Hematopoietic multipotent progenitor cell treated with erythropoietin and hydrocortisone succinate and interleukin-3 and kit ligand, for 6 days (in vitro differentiated cells): ENCODE measurements around the gene TP53BP2.
"Not testable (repeated sequence)": the region's sequence is repeated elsewhere in the genome, so short reads cannot be mapped to it uniquely, and the experiment has no call there.

ENCODE experiments used
- DNase-seq: peaks from one replicate; pipeline ENCODE4 v3.0.0-alpha.2; 2015

Gene TP53BP2

DNA sequence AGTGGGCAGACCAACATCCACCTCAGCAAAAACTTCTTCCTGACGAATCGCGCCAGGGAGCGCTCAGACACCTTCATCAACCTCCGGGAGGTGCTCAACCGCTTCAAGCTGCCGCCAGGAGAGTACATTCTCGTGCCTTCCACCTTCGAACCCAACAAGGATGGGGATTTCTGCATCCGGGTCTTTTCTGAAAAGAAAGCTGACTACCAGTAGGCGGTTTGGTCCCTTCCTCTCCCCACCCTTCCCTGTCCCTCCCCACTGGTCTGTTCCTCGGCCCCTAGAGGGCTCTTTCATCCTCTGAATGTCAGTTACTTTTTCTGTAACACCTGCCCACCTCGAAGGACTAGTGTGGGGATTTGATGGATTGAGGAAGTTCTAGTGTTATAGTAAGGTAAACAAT lies 86.5 kb downstream of the TP53BP2 start:
- DNase-seq = no peak

DNA sequence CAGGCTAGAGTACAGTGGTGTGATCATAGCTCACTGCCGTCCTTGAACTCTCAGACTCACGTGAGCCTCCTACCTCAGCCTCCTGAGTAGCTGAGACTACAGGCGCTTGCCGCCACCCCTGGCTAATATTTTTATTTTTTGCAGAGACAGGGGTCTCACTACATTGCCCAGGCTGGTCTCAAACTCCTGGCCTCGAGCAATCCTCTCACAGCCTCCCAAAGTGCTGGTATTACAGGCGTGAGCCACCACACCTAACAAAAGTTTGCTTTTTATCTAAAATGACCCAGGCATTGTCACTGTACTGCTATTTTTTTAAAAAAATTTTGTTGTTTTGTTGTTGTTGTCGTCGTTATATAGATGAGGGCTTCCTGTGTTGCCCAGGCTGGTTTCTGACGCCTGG lies 87.0 kb downstream of the TP53BP2 start:
- DNase-seq = no peak

- no peak for DNase-seq
Observed at GRCh38 chr1:223756806-223757700, 88.7 kb downstream of the TP53BP2 start.

DNA sequence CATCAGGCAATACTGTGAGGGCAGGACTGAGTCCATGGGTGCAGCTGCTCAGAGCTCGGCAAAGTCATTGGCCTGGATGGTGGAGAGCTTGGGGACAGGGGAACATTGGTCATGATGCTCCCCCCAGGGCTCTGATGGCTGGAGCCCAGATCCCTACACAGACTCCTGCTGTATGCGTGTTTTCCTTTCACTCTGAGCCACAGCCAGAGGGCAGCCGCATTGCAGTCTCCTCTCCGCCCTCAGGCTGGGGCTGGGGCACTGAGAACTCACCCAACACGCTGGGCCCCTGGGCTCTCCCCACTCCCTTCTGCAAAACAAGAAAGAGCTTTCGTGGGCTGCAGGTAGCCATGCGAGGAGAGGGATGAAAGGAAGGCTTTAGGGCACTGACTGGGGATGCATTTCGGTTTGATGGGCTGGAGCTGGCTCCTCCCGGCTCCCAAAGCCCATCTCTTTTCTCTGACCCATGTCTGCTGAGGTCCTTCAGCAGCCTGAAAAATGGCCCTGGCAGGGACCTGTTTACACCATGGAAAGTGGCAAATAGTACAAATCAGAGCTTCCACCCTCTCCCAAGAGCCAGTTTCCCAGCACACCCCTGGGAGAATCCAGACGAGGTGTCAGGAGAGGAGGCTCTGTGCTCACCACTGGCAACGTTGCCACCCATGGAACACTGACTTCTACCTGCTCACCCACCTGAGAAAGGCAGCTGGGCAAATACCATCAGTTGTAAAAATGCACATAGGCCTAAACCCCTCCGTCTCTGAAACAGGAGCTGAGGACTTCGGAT lies 89.6 kb downstream of the TP53BP2 start:
- DNase-seq = no peak

DNA sequence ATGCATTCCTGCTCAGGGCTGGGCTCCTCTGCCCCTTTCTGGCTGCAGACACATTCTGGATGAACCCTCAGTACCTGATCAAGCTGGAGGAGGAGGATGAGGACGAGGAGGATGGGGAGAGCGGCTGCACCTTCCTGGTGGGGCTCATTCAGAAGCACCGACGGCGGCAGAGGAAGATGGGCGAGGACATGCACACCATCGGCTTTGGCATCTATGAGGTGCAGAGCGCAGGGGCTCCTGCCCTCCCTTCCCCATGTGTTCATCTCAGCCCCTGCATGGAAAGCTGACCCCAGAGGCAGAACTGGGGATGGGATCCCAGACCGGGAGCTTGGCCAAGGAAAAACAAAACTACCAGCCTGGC lies 90.3 kb downstream of the TP53BP2 start:
- DNase-seq = no peak

- DNase-seq = no peak
Observed at GRCh38 chr1:223754681-223755431, 90.9 kb downstream of the TP53BP2 start.

GRCh38 chr1:223752721-223753515 lies 92.8 kb downstream of the TP53BP2 start:
- no peak for DNase-seq

DNA sequence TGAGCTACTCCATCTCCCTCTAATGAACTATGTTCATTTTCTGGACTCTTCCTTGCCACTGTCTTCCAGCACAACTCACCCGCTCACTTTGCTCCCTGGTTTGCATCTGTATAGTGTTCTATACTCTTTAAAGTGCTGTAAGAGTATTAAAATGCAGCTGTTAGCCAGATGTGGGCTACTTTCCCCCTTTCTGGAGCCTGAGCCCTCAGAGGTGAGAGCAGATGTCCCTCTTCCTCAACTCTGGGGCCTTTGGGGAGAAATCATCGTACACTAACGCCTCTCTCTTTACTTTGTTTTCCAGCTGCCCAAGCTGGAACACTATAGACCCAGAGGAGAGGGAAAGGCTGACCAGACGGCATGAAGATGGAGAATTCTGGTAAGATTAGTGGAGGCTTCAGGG lies 94.1 kb downstream of the TP53BP2 start:
- no peak for DNase-seq

GRCh38 chr1:223750730-223751570 lies 94.8 kb downstream of the TP53BP2 start:
- DNase-seq = no peak

DNA sequence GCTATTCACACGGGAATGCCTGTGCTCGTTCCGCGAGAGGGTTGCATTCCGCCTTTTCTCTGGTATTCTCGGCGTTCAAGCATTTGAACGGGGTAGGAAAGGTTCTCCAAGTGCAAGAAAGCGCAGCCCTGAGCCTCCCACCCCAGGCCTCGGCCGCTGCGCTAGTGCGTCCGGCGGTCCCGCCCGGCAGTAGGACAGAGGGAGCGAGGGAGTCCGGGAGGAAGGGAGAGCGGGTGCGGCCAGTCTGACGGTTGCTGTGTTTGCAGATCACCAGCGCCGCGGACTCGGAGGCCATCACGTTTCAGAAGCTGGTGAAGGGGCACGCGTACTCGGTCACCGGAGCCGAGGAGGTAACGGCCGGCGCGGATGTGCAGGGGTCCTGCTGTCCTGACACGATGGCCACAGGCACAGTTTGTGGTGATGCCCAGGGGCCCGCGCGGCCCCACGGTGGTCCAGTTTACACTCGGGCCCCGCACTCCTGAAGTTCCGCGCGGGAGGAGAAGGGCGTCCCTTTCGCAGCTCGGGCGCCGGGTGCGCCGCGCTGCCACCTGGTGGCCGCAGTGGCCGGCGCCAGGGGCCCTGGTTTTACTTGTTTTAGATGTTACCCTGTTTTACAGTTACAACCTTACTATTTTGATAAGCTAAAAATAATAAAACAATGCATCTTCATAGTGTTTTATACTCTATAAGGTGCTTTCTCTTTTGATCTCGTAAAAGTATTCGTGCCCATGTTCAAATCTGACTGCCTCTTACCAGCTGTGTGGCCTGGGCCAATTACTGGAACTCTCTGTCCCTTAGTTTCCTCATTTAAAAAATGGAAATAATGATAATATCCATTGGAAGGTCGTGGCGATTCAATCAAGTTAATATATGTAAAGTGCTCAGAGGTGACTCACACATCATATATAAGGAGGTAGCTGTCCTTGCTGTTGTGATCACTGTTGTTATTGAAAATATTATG lies 96.7 kb downstream of the TP53BP2 start:
- DNase-seq = peak; percentile 78

GRCh38 chr1:223748405-223748772 lies 97.4 kb downstream of the TP53BP2 start:
- DNase-seq = no peak

DNA sequence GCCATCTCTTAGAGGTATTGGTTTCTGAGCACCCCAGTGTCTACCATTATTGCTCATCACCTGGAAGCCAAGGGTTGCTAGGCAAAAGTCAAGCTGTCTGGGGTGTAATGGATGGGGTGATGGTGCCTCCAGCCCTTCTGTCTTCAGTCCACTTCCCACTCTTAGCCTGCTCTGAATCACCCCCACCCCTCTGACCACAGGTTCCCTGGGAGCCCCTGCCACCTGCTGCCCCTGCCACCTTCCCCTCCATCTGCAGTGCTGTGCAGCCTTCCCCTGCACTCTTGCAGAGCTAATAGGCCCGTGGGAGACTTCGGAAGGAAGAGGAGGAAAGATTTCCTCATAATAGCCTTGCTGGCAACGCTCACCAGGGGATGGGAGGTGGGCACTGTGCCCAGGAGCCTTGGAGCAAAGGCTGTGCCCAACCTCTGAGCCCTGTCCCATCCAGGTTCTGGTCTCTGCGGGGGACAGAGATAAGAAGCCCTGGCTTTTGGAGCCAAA lies 97.9 kb downstream of the TP53BP2 start:
- no peak for DNase-seq

GRCh38 chr1:223745731-223746130 lies 100.0 kb downstream of the TP53BP2 start:
- DNase-seq = no peak

DNA sequence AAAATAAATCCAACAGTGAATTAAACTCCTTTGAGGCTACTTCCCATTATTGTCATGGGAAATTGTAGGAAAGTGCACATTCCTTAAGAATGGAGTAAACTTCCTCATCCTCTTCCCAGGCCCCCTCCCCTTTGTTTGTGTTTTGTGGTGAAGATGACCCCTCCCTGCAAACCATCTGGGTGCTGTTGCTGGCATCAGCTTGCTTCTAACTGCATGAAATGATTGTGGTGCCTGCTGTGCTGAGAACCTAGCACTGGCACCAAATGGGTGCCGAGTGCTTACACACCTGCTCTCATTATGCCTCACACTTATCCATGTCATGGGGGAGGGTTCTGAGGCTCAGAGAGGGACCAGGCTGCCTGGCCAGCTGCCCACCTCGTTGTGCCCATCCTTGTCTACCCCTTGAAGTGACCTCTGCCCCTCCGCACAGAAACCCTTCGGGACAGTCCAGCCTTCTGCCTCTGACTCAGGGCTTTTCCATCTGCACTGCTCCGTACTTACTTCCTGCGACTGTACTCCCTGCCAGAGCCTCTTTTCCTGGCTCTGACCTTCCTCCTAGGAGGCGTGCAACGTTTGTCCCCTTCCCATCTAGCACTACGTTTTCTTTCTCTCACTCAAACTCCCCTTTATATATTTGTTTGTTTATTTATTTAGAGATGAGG lies 102.8 kb downstream of the TP53BP2 start:
- DNase-seq = no peak

DNA sequence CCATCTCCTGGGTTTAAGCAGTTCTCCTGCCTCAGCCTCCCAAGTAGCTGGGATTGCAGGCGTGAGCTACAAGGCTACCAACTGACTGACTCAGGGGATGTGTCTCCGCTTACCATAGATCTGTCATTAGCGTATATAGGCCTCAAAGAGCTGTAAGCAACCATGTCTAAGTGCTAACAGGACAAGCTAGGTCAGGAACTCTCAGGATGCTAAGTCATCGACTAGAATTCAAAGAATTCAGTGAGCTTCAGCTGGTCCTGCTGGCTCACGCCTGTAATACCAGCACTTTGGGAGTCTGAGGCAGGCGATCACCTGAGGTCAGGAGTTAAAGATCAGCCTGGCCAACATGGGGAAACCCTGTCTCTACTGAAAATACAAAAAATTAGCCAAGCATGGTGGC lies 103.9 kb downstream of the TP53BP2 start:
- DNase-seq = no peak

DNA sequence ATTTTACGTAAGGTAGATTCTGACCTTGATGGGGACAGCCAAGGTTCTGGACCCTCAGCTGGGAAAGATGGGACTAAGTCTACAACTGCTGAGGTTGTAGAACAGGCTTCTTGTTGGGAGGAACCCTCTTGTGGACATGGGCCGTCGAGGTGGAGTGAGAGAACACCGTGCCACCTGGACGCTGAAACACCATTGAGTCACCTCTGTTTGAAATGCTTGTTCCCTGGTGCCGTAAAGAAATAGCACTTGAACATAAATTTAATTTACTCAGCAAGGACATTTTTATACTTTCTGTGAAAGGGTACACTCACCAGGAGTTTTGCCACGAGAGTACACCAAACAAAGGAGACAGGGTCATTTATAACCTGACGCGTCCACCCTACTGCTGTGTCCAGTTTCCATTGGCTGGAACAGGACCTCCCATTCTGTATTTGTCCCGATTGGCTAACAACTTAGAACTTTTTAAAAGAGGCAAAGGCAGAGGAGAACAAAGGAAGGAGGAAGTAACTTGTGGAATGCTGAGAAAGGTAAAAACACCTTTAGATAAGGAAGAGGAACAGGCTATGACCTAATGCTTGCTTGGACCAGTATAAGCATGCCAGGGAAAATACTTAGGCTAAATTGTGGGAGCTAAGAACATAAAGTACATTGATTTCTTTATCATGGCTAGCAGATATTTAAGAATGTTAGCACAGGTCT lies 105.6 kb downstream of the TP53BP2 start:
- not testable (repeated sequence) for DNase-seq

DNA sequence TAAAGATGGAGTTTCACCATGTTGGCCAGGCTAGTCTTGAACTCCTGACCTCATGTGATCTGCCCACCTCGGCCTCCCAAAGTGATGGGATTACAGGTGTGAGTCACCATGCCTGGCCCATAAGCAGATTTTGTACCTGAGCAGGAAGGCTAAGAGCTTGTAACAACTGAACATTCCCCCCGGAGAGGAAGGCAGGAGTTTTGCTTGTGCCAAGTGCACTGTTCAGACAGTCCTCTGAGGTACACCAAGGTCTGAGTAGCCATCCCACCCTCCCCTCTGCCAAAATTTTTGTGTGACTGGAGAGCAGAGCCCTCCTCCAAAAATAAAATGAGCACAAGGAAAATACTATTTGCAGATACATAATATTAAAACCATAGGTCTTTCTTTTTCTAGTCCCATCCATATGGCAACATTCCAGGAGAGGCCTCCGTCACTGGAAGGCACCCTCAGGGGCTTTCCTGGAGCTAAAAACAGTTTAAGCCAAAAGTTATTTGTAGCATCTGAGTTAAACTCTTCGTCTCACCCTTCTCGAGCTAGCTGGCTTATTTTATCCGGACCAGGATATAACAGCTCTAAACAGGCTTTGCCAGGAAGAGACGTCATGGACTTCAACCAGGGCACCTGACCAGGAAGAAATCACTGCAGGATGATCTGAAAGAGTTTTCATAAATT lies 106.2 kb downstream of the TP53BP2 start:
- no peak for DNase-seq
